ENCODE data around the gene ADAMTSL3. TPM values are rescaled to one million over a fixed set of nuclear protein-coding genes. Genes with fewer than 3 reads are reported as not detected.
A peak's percentile ranks its signal among the peaks of the same experiment; 100 is the strongest.

Gene ADAMTSL3
- total RNA-seq, 1 donor from 2014 or later, result 0.64 TPM

GRCh38 chr15:83733691-83734090, 79.8 kb downstream of the ADAMTSL3 start:
- Mint-ChIP-seq H3K4me1 (ENCODE audit: unreplicated experiment) (no peaks in the 10 kb centered on the region), H3K4me3 (ENCODE audit: unreplicated experiment) (no peak overlapping the region), H3K27ac (ENCODE audit: unreplicated experiment) (no peak overlapping the region), H3K9me3 (ENCODE audit: unreplicated experiment) (no peaks in the 10 kb centered on the region), H3K27me3 (ENCODE audit: unreplicated experiment) (no peaks in the 10 kb centered on the region), H3K36me3 (ENCODE audit: low read depth, unreplicated experiment) (no peaks in the 10 kb centered on the region)
- no peak for TF ChIP-seq CTCF (IDR thresholded peaks at IDR 0.05; ENCODE audit: unreplicated experiment)
- DNase-seq (ENCODE audit: low spot score), result no peak

GRCh38 chr15:83734487-83734886, 80.6 kb downstream of the ADAMTSL3 start:
- Mint-ChIP-seq H3K27me3 (ENCODE audit: unreplicated experiment) (no peaks in the 10 kb centered on the region), H3K4me1 (ENCODE audit: unreplicated experiment) (no peaks in the 10 kb centered on the region), H3K9me3 (ENCODE audit: unreplicated experiment) (no peaks in the 10 kb centered on the region), H3K36me3 (ENCODE audit: low read depth, unreplicated experiment) (no peaks in the 10 kb centered on the region), H3K4me3 (ENCODE audit: unreplicated experiment) (no peak overlapping the region), H3K27ac (ENCODE audit: unreplicated experiment) (no peak overlapping the region)
- peak; percentile 50 for DNase-seq (ENCODE audit: low spot score)
- peak; percentile 33 for TF ChIP-seq CTCF (IDR thresholded peaks at IDR 0.05; ENCODE audit: unreplicated experiment)

GRCh38 chr15:83739629-83740028, 85.7 kb downstream of the ADAMTSL3 start:
- TF ChIP-seq CTCF (IDR thresholded peaks at IDR 0.05; ENCODE audit: unreplicated experiment), result no peak
- Mint-ChIP-seq H3K4me3 (ENCODE audit: unreplicated experiment) (no peak overlapping the region), H3K4me1 (ENCODE audit: unreplicated experiment) (no peaks in the 10 kb centered on the region), H3K27me3 (ENCODE audit: unreplicated experiment) (no peaks in the 10 kb centered on the region), H3K27ac (ENCODE audit: unreplicated experiment) (no peak overlapping the region), H3K9me3 (ENCODE audit: unreplicated experiment) (no peaks in the 10 kb centered on the region), H3K36me3 (ENCODE audit: low read depth, unreplicated experiment) (no peaks in the 10 kb centered on the region)
- no peak for DNase-seq (ENCODE audit: low spot score)

GRCh38 chr15:83745771-83746170, 91.8 kb downstream of the ADAMTSL3 start:
- no peak overlapping the region for H3K4me3 Mint-ChIP-seq (ENCODE audit: unreplicated experiment)
- no peaks in the 10 kb centered on the region for H3K27me3 Mint-ChIP-seq (ENCODE audit: unreplicated experiment)
- H3K27ac Mint-ChIP-seq (ENCODE audit: unreplicated experiment), result no peak overlapping the region
- H3K4me1 Mint-ChIP-seq (ENCODE audit: unreplicated experiment), result peaks cover 10% of the 10 kb centered on the region
- no peak for TF ChIP-seq CTCF (IDR thresholded peaks at IDR 0.05; ENCODE audit: unreplicated experiment)
- no peak for DNase-seq (ENCODE audit: low spot score)
- no peaks in the 10 kb centered on the region for H3K36me3 Mint-ChIP-seq (ENCODE audit: low read depth, unreplicated experiment)
- H3K9me3 Mint-ChIP-seq (ENCODE audit: unreplicated experiment), result no peaks in the 10 kb centered on the region

- no peak for TF ChIP-seq CTCF (IDR thresholded peaks at IDR 0.05; ENCODE audit: unreplicated experiment)
- no peaks in the 10 kb centered on the region for H3K36me3 Mint-ChIP-seq (ENCODE audit: low read depth, unreplicated experiment)
- peaks cover 10% of the 10 kb centered on the region for H3K4me1 Mint-ChIP-seq (ENCODE audit: unreplicated experiment)
- no peak overlapping the region for H3K27ac Mint-ChIP-seq (ENCODE audit: unreplicated experiment)
- no peaks in the 10 kb centered on the region for H3K27me3 Mint-ChIP-seq (ENCODE audit: unreplicated experiment)
- H3K4me3 Mint-ChIP-seq (ENCODE audit: unreplicated experiment), result no peak overlapping the region
- H3K9me3 Mint-ChIP-seq (ENCODE audit: unreplicated experiment), result no peaks in the 10 kb centered on the region
- no peak for DNase-seq (ENCODE audit: low spot score)
Observed at GRCh38 chr15:83746231-83746630, 92.3 kb downstream of the ADAMTSL3 start.
